Measurements from ENCODE around the gene SYTL4. TPM values are rescaled to one million over a fixed set of nuclear protein-coding genes. Genes with fewer than 3 reads are reported as not detected.

Gene SYTL4
- total RNA-seq, 1 experiment from 2014 or later, result 0.13 TPM

GRCh38 chrX:100677611-100678181 lies 54.2 kb downstream of the SYTL4 start:
- whole genome bisulfite sequencing (ENCODE audit: extremely low coverage, insufficient read length, low lambda C conversion rate), result no CpG with 5 or more reads among the region's 5 CpGs
- H3K27ac ChIP-seq (ENCODE audit: insufficient read length, low read depth, low read length), result no peak overlapping the region

More at GRCh38 chrX:100677611-100678181, 54.2 kb downstream of the SYTL4 start:
- no peak overlapping the region for H2BK5ac ChIP-seq (ENCODE audit: insufficient read length, low read length)
- H4K8ac ChIP-seq (replicated peaks; ENCODE audit: insufficient read length, low read depth, low read length), result no peak overlapping the region
- Mint-ChIP-seq H3K4me3 (no peak overlapping the region), H3K36me3 (ENCODE audit: insufficient read depth in 1 of 3, low read depth in 3 of 3) (peaks cover 0 to 3% (median 0%) of the 10 kb centered on the region in 3 experiments; a peak in 1 of 7 replicates), H3K27ac (no peak overlapping the region), H3K9me3 (peaks cover 3 to 54% of the 10 kb centered on the region in 2 experiments; a peak in 4 of 5 replicates), H3K27me3 (ENCODE audit: low read depth) (peaks cover 6% of the 10 kb centered on the region), H3K4me1 (peaks cover 0 to 2% of the 10 kb centered on the region in 2 experiments; a peak in 1 of 4 replicates)
- H4K91ac ChIP-seq (ENCODE audit: insufficient read length, low read depth, low read length), result no peak overlapping the region
- no peak overlapping the region for H3K9ac ChIP-seq (ENCODE audit: extremely low read depth, insufficient read length, low read length)
- no peak overlapping the region for H2BK12ac ChIP-seq (ENCODE audit: insufficient read length, low read depth, low read length)
- H3K4me1 ChIP-seq (ENCODE audit: insufficient read depth, low read length), result no peaks in the 10 kb centered on the region
- H3K79me1 ChIP-seq (ENCODE audit: insufficient read depth, low read depth, low read length, poor library complexity, severe bottlenecking), result no peaks in the 10 kb centered on the region
- no peak overlapping the region for H3K14ac ChIP-seq (ENCODE audit: insufficient read depth, low read length)
- no peak overlapping the region for H3K23ac ChIP-seq (ENCODE audit: insufficient read length, low read depth, low read length)
- H3K18ac ChIP-seq (ENCODE audit: insufficient read length, low read depth, low read length), result no peak overlapping the region
- no peak overlapping the region for H2AFZ ChIP-seq (ENCODE audit: low read length)
- H3K23me2 ChIP-seq (ENCODE audit: insufficient read length, low read depth, low read length, poor library complexity, severe bottlenecking), result no peaks in the 10 kb centered on the region
- H3K79me2 ChIP-seq (ENCODE audit: insufficient read depth, low read length), result no peaks in the 10 kb centered on the region
- no peak overlapping the region for H2BK15ac ChIP-seq (ENCODE audit: low read depth, low read length)
- no peak overlapping the region for H3K56ac ChIP-seq (ENCODE audit: insufficient read length, low read depth, low read length)
- H4K20me1 ChIP-seq (ENCODE audit: control insufficient read depth, insufficient read depth, insufficient read length), result no peaks in the 10 kb centered on the region
- no peak overlapping the region for H2AK5ac ChIP-seq (ENCODE audit: insufficient read length, low read length)
- no peak overlapping the region for H3T11ph ChIP-seq (ENCODE audit: low read length)
- no peaks in the 10 kb centered on the region for H3K27me3 ChIP-seq (ENCODE audit: insufficient read depth, low read length)
- no peak overlapping the region for H2BK20ac ChIP-seq (ENCODE audit: low read depth, low read length, poor library complexity, severe bottlenecking)
- H3K9me3 ChIP-seq (ENCODE audit: control insufficient read depth, low read depth, low read length), result peaks cover 5% of the 10 kb centered on the region
- H2BK120ac ChIP-seq (ENCODE audit: low read depth, low read length, poor library complexity, severe bottlenecking), result no peak overlapping the region
- no peak overlapping the region for H4K5ac ChIP-seq (ENCODE audit: insufficient read length, low read depth, low read length)
- H3K4me2 ChIP-seq (ENCODE audit: insufficient read depth, insufficient read length, low read length), result no peak overlapping the region
- TF ChIP-seq, protein P1, sequence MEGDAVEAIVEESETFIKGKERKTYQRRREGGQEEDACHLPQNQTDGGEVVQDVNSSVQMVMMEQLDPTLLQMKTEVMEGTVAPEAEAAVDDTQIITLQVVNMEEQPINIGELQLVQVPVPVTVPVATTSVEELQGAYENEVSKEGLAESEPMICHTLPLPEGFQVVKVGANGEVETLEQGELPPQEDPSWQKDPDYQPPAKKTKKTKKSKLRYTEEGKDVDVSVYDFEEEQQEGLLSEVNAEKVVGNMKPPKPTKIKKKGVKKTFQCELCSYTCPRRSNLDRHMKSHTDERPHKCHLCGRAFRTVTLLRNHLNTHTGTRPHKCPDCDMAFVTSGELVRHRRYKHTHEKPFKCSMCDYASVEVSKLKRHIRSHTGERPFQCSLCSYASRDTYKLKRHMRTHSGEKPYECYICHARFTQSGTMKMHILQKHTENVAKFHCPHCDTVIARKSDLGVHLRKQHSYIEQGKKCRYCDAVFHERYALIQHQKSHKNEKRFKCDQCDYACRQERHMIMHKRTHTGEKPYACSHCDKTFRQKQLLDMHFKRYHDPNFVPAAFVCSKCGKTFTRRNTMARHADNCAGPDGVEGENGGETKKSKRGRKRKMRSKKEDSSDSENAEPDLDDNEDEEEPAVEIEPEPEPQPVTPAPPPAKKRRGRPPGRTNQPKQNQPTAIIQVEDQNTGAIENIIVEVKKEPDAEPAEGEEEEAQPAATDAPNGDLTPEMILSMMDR (conservative IDR thresholded peaks at IDR 0.05), result no peak
- no peak overlapping the region for H3K4ac ChIP-seq (ENCODE audit: low read depth, low read length)
- DNase-seq, result no peak

All from H9 (cell line).